Liver (tissue), 9 donors: Measurements from ENCODE around the gene TRA2B. TPM values are rescaled to one million over a fixed set of nuclear protein-coding genes. Genes with fewer than 3 reads are reported as not detected.

Experiments
- DNase-seq: peaks from one replicate; pipeline ENCODE4 v3.0.0-alpha.2; 2017; ENCODE audit warnings: low spot score
- H3K27ac ChIP-seq, 2 donors: one replicate each; pipeline ENCODE4 v1.7.0; 2013; ENCODE audit warnings: inconsistent platforms in 2 of 2, low read length in 2 of 2, control low read depth in 1 of 2, low read depth in 1 of 2, mild to moderate bottlenecking in 1 of 2
- H3K27me3 ChIP-seq, 4 donors: one replicate each; pipeline versions ENCODE4 v1.6.1 to v1.7.0; 2013; ENCODE audit warnings: low read length in 3 of 4, inconsistent platforms in 1 of 4, mild to moderate bottlenecking in 1 of 4, moderate library complexity in 1 of 4; ENCODE audit not compliant: control insufficient read depth in 4 of 4, insufficient read depth in 4 of 4
- H3K36me3 ChIP-seq, 4 donors: one replicate each; pipeline versions ENCODE4 v1.6.1 to v1.7.0; 2013; ENCODE audit warnings: low read length in 3 of 4, mild to moderate bottlenecking in 3 of 4, low read depth in 1 of 4, moderate library complexity in 1 of 4; ENCODE audit not compliant: control insufficient read depth in 4 of 4, insufficient read depth in 3 of 4
- H3K4me1 ChIP-seq, 4 donors: one replicate each; pipeline versions ENCODE4 v1.6.1 to v1.7.0; 2013; ENCODE audit warnings: low read length in 3 of 4, mild to moderate bottlenecking in 3 of 4, moderate library complexity in 1 of 4; ENCODE audit not compliant: control insufficient read depth in 4 of 4, insufficient read depth in 4 of 4
- H3K4me3 ChIP-seq, 3 donors: one replicate each; pipeline versions ENCODE4 v1.6.1 to v1.7.0; 2013; ENCODE audit warnings: low read length in 3 of 3, control low read depth in 1 of 3, low read depth in 1 of 3, mild to moderate bottlenecking in 1 of 3
- H3K9ac ChIP-seq, 2 donors: one replicate each; pipeline ENCODE4 v1.7.0; 2013; ENCODE audit warnings: low read length in 2 of 2, mild to moderate bottlenecking in 2 of 2, moderate library complexity in 2 of 2, control low read depth in 1 of 2, low read depth in 1 of 2
- H3K9me3 ChIP-seq, 4 donors: one replicate each; pipeline versions ENCODE4 v1.6.1 to v1.7.0; 2013; ENCODE audit warnings: low read length in 3 of 4; ENCODE audit not compliant: control insufficient read depth in 4 of 4
- ATF3 ChIP-seq: IDR thresholded peaks from 2 replicates; pipeline ENCODE4 v1.6.1; 2016; ENCODE audit warnings: antibody characterized with exemption
- CTCF ChIP-seq: fragments of 150-350 bp; IDR thresholded peaks from 2 replicates; pipeline ENCODE4 v1.5.1; 2017; ENCODE audit warnings: improper control_type of control experiment, low read depth, low read length; ENCODE audit not compliant: missing input control
- EGR1 ChIP-seq, 2 donors: IDR thresholded peaks; 2 replicates each; pipeline ENCODE4 v1.6.1; 2016 to 2018; ENCODE audit warnings: antibody characterized with exemption in 2 of 2, low read depth in 2 of 2
- FOXA1 ChIP-seq: IDR thresholded peaks from 2 replicates; pipeline ENCODE4 v1.6.1; 2016; ENCODE audit warnings: antibody characterized with exemption
- FOXA2 ChIP-seq: IDR thresholded peaks from 2 replicates; pipeline ENCODE4 v1.6.1; 2016; ENCODE audit warnings: antibody characterized with exemption
- GABPA ChIP-seq, 2 donors: IDR thresholded peaks in 1 of 2; conservative IDR thresholded peaks in 1 of 2; 2 replicates each; pipeline ENCODE4 v1.6.1; 2016; ENCODE audit warnings: antibody characterized with exemption in 2 of 2, mild to moderate bottlenecking in 1 of 2, moderate library complexity in 1 of 2
- HNF4A ChIP-seq, 2 donors: conservative IDR thresholded peaks; 2 replicates each; pipeline ENCODE4 v1.6.1; 2016; ENCODE audit warnings: antibody characterized with exemption in 2 of 2, mild to moderate bottlenecking in 2 of 2
- HNF4G ChIP-seq: IDR thresholded peaks from 2 replicates; pipeline ENCODE4 v1.6.1; 2016; ENCODE audit warnings: antibody characterized with exemption
- JUND ChIP-seq, 2 donors: IDR thresholded peaks; 2 replicates each; pipeline ENCODE4 v1.6.1; 2016; ENCODE audit warnings: antibody characterized with exemption in 2 of 2
- MAX ChIP-seq: IDR thresholded peaks from 2 replicates; pipeline ENCODE4 v1.6.1; 2016; ENCODE audit warnings: antibody characterized with exemption
- NR2F2 ChIP-seq: IDR thresholded peaks from 2 replicates; pipeline ENCODE4 v1.6.1; 2016; ENCODE audit warnings: antibody characterized with exemption
- REST ChIP-seq: IDR thresholded peaks from 2 replicates; pipeline ENCODE4 v1.6.1; 2016; ENCODE audit warnings: antibody characterized with exemption, mild to moderate bottlenecking
- RXRA ChIP-seq, 2 donors: IDR thresholded peaks; 2 replicates each; pipeline ENCODE4 v1.6.1; 2017 to 2018; ENCODE audit warnings: antibody characterized with exemption in 2 of 2, mild to moderate bottlenecking in 1 of 2
- TAF1 ChIP-seq: conservative IDR thresholded peaks from 2 replicates; pipeline ENCODE4 v1.6.1; 2016; ENCODE audit warnings: antibody characterized with exemption, mild to moderate bottlenecking
- YY1 ChIP-seq: IDR thresholded peaks from 2 replicates; pipeline ENCODE4 v1.6.1; 2016; ENCODE audit warnings: antibody characterized with exemption, mild to moderate bottlenecking
- ZBTB33 ChIP-seq: IDR thresholded peaks from 2 replicates; pipeline ENCODE4 v1.6.1; 2016; ENCODE audit warnings: antibody characterized with exemption
- WGBS: extraction: QIAGEN DNeasy Blood & Tissue Kit; methylation state at CpG from one replicate; pipeline ENCODE4 v1.1.7; 2013; 5-methylcytosine and 5-hydroxymethylcytosine counted together
- polyA plus RNA-seq, 2 donors: library from polyadenylated mRNA; stranded (reverse) in 1 of 2; unstranded in 1 of 2; fragments of 200-250 nt in 1 of 2; fragments of >200 nt in 1 of 2; fragmentation: Nextera tagmentation in 1 of 2; extraction: Ambion mirVana in 1 of 2; gene quantifications; one replicate each; pipeline versions ENCODE4 v1.2.1 to v1.2.3, GENCODE V29; 2013 to 2015
- total RNA-seq, 2 donors: library from RNA; depleted of rRNA; stranded (reverse); fragments of >200 nt; gene quantifications; one replicate each; pipeline ENCODE4 v1.2.3, GENCODE V29; 2014
- donor health status: healthy.
- donor health status: healthy.
- donor health status: healthy.
- donor health status: healthy.
- donor health status: healthy.

TRA2B gene
- total and polyA plus RNA-seq, 4 donors: 31.8 to 106 (median 70.4) TPM

GRCh38 chr3:185939721-185940120 lies 1.9 kb upstream of the TRA2B start (continued):
- TF ChIP-seq MAX (no peak), CTCF (no peak)

GRCh38 chr3:185936814-185937688 lies 763 bp downstream of the TRA2B start:
- H3K9me3 ChIP-seq: no peaks in the 10 kb centered on the region
- DNase-seq: peak; percentile 91
- peak overlapping the region; percentile 99 to 100 for H3K9ac ChIP-seq
- TF ChIP-seq CTCF (no peak), GABPA (IDR thresholded peaks at IDR 0.05 in 1 of 2, conservative IDR thresholded peaks at IDR 0.05 in 1 of 2) (no peak), HNF4A (conservative IDR thresholded peaks at IDR 0.05) (peak in 1 of 2 donors; percentile 8), REST (no peak), JUND (IDR thresholded peaks at IDR 0.05) (peak; percentile 5 to 23), NR2F2 (no peak), TAF1 (no peak), FOXA1 (no peak), MAX (peak; percentile 51), YY1 (peak; percentile 100), EGR1 (IDR thresholded peaks at IDR 0.05; ENCODE audit: low read depth in 2 of 2) (no peak), ZBTB33 (no peak), ATF3 (no peak), FOXA2 (no peak), RXRA (IDR thresholded peaks at IDR 0.05) (peak in 1 of 2 donors; percentile 17), HNF4G (no peak)
- peak overlapping the region; percentile 99 to 100 for H3K27ac ChIP-seq
- no peaks in the 10 kb centered on the region for H3K27me3 ChIP-seq
- H3K4me1 ChIP-seq: peaks cover 1 to 35% (median 33%) of the 10 kb centered on the region in 4 donors
- peak overlapping the region; percentile 70 to 99 (median 93) for H3K4me3 ChIP-seq
- under 1% methylated on average over 56 of the region's 56 CpGs for WGBS
- H3K36me3 ChIP-seq: no peaks in the 10 kb centered on the region
